Stimulated activated CD8-positive, alpha-beta memory T cell treated with anti-CD3 and anti-CD28 coated beads, Interleukin-15, amount 100 ng/mL, for 48 hours (primary cell): Measurements from ENCODE around the gene CAMTA1.

Experiments
- DNase-seq, 2 donors: peaks; one replicate each; pipeline ENCODE4 v3.0.0-alpha.2; 2020; ENCODE audit warnings: low read depth in 2 of 2

CAMTA1 gene

DNA sequence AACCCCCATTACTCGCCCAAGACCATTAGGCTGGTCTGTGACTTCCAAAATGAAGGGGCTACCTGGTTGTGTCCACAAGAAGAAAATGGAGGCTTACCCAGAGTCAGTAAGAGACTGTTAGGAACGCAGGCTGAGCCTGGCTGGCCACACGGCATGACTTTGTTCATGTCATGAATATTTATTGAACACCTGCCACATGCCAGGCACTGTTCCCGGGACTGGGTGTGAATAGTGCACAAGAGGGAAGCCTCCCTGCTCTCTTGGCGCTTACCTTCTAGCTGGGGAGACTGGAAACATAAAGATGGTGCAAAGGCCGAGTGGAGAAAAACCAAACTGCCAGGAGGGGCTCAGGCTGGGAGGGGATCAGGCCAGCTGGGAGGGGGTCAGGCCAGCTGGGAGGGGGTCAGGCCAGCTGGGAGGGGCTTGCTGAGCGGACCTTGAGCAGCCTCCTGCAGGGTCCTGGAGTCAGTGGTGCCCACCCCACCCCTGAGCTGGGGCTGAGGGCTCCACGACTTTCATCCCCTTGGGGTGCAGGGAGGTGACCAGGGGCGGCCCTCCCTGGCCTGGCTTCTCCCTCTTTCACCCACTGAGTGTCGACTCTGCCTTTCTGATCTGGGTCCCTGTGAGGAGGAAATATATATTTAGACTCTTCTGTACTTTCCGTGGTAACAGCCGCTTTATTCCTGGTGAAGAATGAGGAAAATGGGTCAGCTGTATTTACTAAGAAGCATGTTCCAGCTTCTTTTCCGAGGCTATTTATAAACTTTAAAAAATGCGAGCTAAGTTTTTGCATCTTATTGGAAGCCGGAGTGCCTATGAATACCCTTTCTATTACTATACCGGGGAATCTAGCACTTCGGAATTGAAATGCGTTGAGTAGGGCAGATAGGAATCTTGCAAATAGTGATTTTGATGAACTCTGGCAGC, 139.0 kb downstream of the CAMTA1 start:
- DNase-seq = no peak

- DNase-seq = no peak
Observed at GRCh38 chr1:6924891-6925290, 139.6 kb downstream of the CAMTA1 start.

DNA sequence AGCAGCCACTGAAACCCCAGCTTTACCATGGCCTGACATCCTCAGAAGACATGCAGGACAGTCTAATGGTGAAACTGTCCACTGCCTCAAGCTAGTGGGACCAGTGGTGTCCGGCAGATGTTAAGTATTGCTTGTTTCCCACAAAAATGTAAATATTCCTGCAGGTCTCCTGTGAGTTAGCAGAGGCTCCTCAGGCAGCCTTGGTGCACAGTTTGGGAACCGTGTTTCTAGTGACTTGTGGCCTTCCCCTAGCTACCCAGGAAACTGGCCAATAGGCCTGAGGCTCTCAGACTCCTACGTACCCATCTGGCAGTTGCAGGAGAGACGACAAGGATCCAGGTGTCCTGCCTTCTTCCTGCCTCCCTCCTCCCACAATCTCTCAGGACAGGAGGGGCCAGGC, 142.4 kb downstream of the CAMTA1 start:
- no peak for DNase-seq

GRCh38 chr1:6928106-6928885, 143.0 kb downstream of the CAMTA1 start:
- no peak for DNase-seq

- DNase-seq = no peak
Observed at GRCh38 chr1:6930732-6931300, 145.6 kb downstream of the CAMTA1 start.

- DNase-seq = no peak
Observed at GRCh38 chr1:6935361-6935883, 150.2 kb downstream of the CAMTA1 start.

DNA sequence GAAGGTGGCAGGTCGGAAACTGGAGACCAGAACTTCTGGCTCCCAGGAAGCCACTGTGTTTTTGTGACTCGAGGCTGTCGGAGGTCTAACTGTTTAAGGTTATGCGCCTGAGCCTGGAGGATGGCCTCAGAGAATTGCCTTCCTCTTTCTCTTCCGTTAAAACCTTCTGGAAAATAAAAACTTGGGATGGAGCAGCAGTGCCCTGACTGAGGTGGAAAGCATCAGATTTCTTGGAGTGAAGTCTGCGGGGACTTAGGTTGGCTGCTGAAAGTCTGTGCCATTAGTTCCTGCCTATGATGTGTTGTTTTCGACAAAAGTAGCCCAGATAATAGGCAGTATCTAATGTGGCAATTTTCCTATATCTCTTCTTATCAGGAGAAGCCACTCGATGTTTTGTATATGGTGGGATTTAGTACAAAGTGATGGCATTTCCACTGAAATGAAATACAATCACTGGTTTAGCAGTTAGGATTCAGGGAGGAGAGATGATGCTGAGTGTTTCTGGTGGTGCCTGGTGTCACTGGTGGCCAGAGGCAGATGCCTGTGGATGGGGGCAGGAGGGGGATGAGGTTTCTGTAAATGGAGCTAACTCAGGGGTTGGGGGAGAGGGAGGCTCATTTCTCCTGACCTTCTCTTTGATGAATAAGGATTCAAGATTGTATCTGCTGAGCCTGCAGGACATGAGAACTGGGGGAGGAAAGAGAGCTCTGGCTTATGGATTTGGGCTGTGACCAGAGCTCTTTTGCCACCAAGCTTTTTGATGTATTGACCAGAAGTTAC, 150.8 kb downstream of the CAMTA1 start:
- DNase-seq = no peak

DNA sequence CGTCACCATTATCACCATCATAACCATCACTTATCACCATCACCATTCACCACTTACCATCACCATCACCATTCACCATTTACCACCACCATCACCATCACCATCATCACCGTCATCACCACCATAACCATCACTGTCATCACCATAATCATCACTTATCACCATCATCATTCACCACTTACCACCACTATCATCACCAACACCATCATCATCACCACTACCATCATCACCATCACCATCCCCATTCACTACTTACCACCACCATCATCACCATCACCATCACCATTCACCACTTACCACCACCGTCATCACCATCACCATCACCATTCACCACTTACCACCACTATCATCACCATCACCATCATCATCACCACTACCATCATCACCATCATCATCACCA, 151.8 kb downstream of the CAMTA1 start:
- DNase-seq = no peak

- no peak for DNase-seq
Observed at GRCh38 chr1:6939363-6939762, 154.1 kb downstream of the CAMTA1 start.

- DNase-seq = no peak
Observed at GRCh38 chr1:6941786-6942185, 156.5 kb downstream of the CAMTA1 start.

DNA sequence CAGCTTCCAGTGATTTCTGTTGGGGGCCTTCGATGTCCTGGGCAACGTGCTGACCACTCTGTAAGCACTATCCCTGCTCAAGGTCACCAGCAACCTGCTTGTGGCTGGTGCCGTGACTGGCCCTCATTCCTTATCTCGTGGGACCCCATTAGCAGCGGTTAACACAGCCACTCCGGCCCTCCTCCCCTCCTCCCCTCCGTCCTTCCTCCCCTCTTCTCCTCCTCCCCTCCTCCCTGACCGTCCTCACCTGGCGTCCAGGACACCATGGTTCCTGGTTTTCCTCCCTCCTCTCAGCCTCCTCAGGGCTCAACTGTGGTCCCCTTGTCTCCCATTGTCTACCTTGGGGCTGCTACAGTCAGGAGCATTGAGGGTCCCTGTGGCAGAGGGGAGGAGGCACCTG, 157.7 kb downstream of the CAMTA1 start:
- DNase-seq = no peak

DNA sequence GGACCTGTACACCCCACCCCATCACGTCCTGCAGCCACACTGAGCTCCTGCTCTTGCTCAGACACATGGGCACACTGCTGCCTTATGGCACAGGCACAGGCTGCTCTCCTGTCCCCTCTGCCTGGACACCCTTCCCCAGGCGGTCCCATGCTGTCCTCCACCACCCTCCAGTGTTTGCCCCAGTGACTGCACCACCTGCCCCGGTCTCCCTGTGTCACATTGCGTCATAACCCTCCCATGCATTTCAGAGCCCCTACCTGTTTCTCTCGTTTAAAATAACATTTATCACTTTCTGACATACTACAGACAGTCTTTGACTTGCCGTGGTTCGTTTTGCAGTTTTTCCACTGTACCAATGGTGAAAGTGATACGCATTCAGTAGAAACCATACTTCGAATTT, 159.2 kb downstream of the CAMTA1 start:
- no peak for DNase-seq

DNA sequence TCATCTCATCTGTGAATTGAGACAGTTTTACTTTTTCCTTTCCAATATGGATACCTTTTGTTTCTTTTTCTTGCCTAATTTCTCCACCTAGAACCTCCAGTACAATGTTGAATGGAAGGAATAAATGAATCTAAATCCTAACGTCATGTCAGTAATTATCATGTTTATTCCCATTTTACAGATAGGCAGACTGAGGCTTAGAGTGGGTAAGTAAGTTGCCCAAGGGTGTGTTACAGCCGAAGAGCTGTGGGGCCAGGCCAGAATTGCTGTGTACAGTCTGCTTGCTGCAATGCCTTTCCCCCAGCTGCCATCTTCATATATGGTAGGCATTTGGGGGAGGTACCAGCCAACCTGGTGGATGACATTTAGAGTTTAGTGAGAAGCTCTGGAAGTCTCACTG, 162.7 kb downstream of the CAMTA1 start:
- no peak for DNase-seq

GRCh38 chr1:6948416-6948815, 163.2 kb downstream of the CAMTA1 start:
- no peak for DNase-seq

- DNase-seq = no peak
Observed at GRCh38 chr1:6948861-6949260, 163.6 kb downstream of the CAMTA1 start.

GRCh38 chr1:6950001-6950765, 164.9 kb downstream of the CAMTA1 start:
- DNase-seq = no peak

DNA sequence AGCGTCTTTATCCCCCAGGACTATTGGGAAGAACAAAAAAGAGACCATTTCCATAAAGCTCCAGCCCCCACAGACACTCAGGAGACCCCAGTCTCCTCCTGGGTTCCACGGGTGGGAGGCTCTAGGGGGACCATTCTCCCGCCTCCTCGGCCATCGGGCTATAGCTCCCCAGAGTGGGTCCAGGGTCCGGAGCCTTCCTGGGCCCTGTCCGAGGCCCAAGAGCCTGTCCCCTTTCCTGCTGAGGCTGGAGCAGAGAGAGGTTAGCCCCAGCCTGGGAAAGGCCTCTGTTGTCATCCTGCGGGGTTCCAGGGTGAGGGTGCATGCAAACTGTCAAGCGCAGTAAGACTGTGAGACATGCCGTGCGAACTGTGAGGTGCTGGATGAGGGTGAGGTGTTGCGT, 166.3 kb downstream of the CAMTA1 start:
- no peak for DNase-seq

DNA sequence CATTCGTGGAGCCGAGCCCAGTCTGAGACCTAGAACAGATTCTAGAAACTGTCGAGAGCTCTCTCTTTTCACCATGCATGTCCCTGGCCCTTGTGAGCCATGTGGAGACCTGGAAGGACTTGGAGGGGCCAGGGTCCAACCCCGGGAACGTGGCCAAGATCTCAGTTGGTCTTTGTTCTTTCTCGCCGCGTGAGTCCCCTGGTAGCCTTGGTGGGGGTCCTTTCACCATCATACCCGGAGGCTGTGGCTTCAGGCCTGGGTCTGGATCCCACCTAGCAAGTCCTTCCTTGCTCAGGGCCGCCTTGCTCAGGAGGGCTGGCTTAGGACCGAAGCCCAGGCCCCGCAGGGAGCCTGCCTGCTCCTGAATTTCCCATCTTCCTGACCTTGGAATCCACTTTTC, 168.0 kb downstream of the CAMTA1 start:
- no peak for DNase-seq

DNA sequence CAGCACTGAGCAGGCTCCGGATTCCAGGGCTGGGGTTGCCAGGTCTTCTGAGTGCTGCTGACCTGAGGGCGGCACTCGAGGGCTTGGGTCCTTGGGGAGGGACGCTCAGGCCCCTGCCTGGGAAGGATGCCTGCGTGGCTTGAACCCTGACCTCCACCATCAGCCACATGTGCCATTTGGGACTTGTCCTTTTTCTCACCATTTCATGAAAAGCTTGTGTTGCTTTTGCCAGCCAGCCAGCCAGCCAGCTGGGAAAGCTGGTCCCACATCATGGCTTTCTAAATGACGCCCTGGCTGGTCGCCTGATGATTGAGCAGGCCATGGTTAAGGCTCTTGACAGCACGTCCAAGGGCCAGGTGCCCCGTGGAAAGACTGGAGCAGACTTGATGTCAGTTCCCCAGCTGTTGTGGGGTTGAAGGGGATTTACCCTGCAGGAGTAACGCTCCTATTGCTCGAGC, 168.7 kb downstream of the CAMTA1 start:
- DNase-seq = no peak

DNA sequence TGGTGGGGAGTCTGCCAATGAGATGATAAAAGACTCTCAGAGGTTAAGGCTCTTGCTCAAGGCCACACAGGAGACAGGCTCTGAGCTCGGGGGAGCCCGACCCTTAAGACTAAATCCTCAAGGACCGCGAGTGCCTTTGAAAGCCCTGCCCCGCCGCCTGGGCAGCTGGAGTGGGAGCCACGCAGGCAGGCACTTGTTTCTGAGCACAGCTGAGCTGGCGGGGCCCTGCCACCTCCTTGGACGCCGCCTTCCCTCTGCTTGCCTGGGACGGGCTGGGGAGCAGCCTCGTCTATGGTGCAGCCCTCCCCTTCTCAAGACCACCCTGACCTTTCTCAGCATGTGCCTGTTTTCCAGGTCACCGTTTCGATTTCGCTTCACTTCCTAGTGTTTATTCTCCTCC, 169.3 kb downstream of the CAMTA1 start:
- no peak for DNase-seq
